GM18909 (cell line): ENCODE data around the gene NNAT.
"Not testable (repeated sequence)": the region's sequence is repeated elsewhere in the genome, so short reads cannot be mapped to it uniquely, and the experiment has no call there.

ENCODE experiments used
- ATAC-seq: cut with Tn5 transposase; IDR thresholded peaks from one replicate; pipeline ENCODE4 v1.9.1; 2021; ENCODE audit warnings: mild to moderate bottlenecking; ENCODE audit not compliant: unreplicated experiment, poor library complexity

The NNAT gene, protein sequence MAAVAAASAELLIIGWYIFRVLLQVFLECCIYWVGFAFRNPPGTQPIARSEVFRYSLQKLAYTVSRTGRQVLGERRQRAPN

DNA sequence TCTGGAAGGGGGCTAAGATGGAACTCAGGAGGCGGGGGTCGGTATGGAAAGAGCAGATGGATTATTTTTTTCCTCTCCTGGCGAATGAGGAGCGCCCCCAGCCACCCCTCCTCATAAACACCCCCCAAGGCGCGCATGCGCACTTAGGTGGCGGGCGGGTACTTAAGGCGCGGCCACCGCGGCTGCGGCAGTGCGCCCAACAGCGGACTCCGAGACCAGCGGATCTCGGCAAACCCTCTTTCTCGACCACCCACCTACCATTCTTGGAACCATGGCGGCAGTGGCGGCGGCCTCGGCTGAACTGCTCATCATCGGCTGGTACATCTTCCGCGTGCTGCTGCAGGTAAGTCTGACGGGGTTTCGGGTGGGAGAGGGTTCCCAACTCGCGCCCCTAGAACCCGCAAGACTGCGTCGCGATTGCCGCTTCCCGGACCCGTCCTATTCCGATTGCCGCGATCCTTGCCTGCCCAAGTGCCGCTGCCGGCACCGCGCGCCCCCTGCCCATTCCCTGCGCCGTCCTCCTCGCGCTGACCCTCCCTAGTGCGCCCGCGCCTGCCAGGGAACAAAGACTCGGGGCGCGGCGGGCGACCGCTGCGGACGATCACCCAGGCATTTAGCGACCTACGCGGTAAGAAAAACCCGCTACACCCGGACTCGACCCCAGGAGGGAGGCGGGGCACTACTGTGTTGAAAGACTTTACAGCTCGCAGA, at the start of gene NNAT:
NNAT (plus strand) TSS at position 190 of the 711 bp plus-strand sequence; CDS start at position 272, 82 bp downstream.
- no peak for ATAC-seq

DNA sequence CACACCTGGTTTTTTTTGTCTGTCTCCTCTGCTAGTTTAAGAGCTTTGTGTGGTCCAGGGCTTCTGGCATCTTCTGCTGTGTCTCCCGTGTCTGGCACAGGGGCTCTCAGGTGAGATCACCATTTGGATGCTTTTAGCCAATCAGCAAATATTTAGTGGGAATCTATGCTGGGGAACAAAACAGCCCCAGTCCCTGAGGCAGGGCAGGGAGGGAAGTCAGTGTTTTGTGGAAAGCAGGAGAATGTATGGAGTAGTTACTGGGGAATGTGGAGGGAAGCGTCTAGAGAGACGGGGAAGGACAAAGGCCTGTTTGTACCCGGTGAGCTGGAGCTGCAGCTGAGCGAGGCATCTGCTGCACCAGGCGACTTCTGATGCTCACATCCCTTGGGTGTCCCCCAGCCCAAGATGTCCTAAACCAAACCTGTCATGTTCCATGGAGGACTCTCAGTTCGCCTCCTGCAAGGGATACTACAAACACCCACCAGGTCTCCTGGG, 49.3 kb upstream of the NNAT start:
- ATAC-seq, result no peak

DNA sequence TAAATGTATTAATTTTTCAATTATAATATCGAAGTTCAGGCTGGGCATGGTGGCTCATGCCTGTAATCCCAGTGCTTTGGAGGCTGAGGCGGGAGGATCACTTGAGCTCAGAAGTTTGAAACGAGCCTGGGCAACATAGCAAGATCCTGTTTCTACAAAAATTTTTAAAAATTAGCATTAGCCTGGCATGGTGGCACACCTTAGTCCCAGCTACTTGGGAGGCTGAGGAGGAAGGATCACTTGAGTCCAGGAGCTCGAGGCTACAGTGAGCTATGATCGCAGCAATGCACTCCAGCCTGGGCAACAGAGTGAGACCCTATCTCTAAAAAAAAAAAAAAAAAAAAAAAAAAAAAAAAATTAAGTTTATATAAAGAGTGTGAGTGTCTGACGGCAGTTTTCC, 48.6 kb upstream of the NNAT start:
- not testable (repeated sequence) for ATAC-seq

DNA sequence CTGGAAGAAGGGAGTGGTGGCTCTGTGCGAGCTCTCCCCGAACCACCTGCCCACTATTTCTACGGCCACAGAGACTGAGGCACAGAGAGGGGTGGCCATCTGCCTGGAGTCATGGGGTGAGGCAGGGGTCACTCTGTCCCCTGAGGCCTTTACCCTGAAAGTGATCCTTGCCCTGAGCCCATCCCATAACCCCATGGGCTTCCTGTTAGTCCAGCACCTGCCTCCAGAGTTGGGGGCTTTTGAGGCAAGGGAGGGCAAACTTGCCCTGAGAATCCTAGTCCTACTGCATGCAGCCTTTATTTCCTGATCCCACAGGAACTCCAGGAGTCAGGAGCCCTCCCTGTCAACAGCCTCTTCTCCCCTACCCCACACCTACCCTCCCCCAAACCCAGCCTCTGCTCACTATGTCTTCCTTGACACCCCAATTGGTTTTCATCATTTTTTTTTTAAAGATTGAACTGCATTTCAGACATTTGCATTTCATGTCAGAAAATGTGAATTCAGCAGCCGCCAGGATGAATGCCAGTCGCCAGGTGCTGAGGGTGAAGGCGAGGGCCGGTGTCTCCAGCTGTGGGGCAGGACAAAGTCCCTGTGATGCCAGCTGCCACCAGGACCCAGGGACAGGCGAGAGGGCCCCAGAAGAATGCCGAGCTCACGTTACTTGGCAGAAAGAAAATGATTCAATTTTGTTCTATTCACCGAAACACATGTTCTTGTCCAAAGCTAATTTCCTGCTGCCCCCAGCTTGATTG, 47.6 kb upstream of the NNAT start:
- no peak for ATAC-seq

DNA sequence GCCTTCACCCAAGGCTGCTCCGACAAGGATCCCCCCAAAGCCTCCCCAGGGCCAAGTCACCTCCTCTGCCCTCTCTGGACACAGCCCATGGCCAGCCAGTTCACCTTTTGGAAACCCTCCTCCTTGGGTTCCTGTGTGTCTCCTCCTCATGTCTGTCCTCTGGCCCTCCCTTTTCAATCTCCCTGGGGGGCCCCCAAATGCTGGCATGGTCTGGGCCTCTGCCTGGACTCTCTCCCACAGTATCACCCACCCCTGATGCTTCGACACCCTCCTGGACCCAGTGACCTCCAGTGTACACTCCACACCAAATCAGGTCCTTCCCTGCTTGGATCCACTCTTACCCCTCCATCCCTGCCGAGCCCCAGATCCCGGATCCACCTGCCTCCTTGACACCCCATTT, 46.7 kb upstream of the NNAT start:
- ATAC-seq, result no peak

DNA sequence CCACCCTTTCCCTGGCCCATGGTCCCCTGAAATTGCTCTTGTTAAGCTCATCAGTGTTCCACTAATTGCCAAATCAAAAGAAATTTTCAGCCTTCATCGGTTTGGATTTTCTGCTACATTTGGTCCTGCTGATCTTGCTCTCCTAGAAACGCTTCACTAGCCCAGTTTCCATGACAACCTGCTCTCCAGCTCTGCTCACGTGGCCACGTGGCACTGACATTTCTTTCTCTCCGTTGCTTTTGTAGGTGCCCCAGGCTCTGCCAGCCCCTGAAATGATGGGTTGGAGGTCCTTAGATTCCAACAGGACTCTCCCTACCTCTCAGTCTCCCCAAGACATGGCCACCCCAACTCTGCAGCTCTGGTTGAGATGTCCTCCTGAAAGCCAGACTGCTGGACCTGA, 45.8 kb upstream of the NNAT start:
- no peak for ATAC-seq

DNA sequence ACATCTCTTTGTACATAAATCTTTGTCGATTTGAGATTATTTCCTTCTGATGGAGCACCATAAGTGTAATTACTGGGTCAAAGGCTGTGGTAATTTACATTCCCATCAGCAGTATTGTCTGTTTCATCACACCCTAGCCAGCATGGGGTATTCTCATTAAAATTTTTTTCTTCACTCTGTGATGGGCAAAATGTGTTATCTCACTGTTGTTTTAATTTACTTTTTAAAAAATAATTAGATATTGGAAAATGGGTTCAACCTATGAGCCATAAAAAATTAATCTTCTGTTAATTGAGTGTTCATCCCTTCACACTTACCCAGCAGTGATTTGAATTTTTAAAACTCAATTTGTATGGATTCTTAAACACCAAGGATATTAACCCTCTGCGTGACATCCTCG, 44.0 kb upstream of the NNAT start:
- no peak for ATAC-seq

DNA sequence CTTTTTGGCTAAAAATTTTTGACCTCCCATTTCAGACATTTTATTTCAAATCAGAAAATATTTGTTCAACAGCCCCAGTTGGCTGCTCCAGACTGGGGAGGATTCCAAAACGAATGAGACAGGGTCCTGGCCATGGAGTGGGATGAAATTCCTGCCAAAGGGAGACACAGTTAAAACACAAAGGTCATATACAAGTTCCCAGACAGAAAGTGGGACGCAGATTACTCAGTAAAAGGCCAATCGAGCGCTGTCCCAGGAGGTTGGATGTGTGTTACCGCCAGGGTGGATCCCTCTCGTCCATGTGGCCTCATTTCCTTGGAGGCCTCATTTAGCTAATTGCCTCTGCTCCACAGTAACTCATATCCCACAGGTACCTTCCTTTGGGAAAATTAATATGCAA, 41.8 kb upstream of the NNAT start:
- no peak for ATAC-seq

DNA sequence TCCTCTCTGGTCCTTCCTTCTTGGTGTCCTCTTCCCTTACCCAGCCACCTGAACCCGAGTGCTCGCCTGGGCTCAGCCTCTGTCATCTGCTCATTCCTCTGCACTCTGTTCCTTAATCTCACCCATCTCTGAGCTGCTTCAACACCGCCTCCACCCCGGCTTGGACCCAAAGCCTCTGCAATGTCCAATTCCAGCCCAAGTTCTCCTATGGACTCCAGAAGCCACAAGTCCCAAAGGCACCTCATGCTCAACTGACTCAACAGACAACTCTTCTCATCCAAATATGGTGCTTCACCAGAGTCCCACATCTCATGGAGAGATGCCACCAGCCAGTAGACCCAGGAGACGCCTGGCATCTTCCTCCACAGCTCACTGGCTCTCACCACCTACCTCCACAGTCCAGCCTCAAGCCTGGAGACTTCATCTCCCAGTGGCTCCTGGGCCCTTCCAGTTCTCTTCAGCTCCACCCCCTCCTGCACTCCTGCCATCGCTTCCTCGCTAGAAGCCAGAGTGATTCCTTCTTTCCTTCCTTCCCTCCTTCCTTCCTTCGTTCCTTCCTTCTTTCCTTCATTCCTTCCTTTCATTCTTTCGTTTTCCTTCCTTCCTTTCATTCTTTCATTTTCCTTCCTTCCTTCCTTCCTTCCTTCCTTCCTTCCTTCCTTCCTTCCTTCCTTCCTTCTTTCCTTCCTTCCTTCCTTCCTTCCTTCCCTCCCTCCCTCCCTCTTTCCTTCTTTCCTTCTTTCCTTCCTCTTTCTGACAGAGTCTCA, 40.9 kb upstream of the NNAT start:
- no peak for ATAC-seq

DNA sequence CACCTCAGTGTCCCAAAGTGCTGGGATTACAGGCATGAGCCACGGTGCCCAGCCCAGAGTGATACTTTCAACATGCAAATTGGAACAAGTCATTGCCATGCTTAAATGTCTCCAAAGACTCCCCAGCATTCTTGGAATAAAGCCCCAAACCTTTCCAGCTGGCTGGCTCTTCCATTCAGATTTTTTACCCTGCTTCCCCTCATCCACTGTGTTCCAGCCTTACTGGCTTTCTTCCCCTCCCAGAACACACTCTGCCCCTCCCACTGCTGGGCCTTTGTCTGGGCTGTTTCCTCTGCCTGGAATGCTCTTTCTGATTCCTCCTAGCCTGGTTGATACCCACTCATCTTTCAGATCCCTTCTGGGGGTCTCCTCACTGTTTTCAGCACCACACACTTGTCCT, 40.1 kb upstream of the NNAT start:
- no peak for ATAC-seq

DNA sequence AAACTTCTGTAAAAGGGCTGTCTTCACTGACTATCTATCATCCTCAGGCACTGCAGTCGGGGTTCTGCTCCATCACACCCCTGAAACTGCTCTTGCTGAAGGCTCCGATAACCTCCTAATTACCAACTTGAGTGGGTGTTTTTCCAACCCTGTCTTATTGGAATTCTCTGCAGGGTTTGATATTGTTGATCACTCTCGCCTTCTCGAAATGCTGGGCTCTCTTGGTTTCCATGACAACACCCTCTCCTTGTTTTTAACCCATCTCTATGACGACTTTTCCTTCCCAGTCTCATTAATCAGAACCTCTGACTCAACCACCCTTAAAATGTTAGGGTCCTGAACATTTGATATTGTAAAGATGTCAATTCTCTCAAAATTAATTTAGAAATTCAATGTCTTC, 39.4 kb upstream of the NNAT start:
- no peak for ATAC-seq

DNA sequence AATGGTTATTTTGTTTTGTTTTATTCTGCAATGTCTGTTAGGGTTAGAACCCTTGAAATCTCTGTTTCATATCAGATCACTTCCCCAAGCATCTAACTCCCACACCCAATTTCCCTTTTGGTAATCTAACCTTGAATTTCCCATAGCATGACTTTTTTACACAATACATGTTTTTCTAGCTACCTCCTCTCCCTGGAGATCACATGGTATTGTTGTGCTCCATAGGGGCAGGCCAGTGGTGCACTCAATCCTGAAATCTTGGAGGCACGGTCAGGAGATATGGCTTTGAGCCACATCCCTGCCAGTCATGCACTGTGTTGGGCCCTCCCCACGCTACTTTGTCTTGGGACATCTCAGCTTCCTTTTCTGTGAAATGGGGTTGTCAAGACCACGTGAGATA, 36.7 kb upstream of the NNAT start:
- ATAC-seq, result no peak

DNA sequence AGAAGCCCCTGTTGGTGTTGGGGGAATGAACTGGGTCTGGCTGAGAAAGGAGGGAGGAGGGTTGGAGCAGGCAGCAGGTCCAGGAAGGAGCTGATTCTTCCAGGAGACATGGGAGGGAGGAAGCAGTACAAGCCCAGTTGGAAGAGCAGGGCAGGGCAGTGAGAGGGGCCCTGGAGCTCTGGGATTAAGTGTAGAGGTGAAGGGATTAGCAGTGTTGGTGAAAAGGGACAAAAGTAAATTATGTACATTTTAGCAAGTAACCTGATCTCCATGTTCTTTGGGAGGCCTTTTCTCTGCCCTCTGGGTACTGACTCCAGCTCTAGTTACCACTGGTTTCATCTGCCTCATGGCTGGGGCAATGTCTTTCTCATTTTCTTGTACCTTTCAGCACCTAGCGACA, 34.8 kb upstream of the NNAT start:
- ATAC-seq, result not testable (repeated sequence)

DNA sequence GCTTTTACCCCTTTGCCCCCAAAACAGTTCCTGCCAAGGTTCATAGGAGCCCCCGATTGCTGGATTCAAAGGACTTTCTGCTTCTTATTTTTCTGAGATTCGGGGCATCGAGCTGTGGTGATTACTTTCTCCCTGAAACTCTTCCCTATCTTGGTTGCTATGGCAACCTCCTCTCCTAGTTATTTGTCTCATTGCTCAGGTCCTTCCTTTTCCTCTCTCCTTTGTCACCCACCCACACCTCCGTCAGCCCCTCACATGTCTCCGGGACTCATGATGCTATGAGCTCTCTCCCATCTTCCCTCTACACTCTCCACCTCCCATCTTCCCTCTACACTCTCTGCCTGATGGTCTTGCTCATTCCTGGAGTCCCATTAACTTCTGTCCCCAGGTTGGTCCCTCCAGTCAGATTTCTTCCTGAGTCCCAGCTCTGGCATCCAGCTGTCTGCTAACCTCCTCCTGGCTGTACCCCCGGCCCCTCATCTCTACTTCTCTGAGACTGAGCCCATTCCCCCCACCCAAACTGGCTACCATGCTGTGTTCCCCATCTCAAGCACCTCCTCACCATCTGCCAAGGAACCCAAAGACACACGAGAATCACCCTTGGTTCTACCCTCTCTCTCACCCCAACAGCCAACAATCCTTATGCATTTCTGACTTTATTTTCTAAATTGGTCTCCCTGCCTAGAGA, 30.2 kb upstream of the NNAT start:
- ATAC-seq, result no peak

DNA sequence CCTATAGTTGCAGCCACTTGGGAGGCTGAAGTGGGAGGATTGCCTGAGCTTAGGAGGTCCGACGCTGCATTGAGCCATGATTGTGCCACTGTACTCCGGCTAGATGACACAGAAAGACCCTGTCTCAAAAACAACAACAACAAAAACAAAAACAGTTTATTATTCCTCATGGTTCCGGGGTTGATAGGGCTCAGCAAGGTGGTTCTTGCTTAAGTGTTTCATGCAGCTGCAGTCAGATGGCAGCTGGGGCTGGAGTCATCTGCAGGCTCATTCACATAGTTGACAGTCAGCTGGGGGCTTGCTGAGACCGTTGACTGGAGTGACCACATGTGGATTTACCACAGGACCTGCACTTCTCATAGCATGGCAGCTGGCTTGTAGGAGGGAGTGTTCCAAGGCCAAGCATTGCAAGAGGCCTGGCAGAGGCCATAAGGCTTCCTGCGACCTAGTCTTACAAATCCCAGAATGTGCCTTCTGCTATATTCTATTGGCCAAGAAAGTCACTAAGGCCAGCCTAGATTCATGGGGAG, 28.9 kb upstream of the NNAT start:
- ATAC-seq, result no peak

DNA sequence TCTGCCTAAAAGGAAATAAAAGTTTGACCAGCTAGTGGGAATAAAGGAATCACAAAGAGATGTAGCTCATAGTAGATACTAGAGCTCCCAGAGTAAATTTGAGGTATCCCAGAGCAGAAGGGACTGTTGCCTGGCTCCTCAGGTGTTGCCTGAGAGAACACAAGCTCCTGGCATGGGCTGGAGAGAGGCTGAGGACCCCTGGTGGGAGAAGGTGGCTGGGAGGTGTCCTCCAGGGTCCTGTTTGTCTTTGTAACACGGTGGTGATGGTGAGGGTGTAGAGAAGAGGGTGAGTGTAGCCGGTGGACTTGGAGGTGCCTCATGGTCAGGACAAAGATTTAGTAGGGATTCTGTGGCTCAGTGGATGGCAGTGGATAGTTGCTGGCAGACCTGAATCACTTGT, 28.1 kb upstream of the NNAT start:
- ATAC-seq, result no peak

DNA sequence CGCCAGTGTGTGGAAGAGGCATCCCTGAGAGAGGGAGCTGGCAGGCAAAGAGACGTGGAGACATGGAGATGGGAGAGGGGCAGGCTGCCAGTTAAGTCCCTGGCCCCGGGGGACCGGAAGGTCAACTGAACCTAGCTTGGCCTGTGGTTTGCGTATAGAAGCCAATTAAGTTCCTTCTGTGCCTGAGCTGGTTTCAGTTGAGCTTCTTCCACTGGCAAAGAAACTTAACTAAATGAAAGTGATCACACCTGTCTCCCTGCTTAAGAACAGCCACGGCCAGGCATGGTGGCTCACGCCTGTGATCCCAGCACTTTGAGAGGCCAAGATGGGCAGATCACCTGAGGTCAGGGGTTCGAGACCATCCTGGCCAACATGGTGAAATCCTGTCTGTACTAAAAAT, 26.7 kb upstream of the NNAT start:
- ATAC-seq, result no peak

DNA sequence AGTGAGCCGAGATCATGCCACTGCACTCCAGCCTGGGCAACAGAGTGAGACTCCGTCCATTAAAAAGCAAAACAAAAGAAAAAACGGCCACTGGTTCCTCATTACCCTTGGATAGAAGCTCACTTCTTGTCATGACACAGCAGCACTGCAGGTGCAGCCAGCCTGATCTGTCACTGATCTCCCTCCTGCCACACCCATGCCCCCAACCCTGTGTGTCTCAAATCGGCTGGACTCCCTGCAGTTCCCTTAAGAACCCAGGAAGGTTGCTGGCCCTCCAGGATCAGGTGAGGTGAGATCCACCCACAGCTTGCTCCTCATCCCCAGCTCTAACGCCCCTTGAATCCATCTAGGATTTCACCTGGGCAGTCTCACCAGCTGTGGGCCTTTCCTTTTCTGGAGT, 26.3 kb upstream of the NNAT start:
- ATAC-seq, result no peak

DNA sequence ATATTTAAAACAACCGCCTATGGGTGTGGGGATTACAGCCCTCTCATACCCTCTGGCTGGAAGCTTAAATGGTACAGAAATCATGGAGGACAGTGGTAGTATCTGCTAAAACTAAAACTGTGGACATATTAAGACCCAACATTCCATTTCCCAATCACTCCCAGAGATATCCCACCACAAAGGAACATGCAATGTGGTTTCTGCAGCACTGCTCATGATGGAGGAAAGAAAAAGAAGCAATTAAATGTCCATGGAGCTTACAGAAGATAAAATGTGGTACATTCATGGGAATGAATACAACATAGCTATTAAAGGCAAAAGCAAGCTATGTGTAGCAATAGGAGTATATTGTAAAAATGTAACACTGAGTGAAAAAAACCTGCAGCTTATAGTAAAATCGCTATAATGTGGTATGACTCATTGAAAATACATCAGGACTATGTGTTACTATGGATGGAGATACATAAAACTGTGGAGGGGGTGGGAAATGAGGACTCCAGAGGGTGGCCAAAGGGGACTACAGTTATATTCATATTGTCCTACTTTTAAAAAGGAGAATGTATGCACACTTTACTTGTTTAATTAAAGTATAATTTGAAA, 22.9 kb upstream of the NNAT start:
- ATAC-seq, result no peak

DNA sequence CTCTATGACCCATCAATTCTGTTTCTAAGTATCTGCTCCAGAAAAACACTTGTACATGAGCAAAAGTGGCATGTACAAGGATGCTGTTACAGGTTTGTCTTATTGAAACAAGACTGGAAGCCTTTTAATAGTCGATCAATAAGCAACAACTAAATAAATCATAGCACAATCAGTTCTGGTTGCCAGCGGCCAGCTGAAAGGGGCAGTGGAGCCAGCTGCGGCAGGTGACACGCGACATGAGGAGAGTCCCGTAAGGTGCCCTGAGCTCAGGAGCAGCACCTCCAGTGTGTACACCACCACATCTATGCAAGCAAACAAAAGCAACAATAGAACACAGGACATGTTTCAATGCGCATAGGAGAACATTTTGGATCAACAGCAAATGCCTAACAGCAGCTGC, 20.7 kb upstream of the NNAT start:
- no peak for ATAC-seq
